ENCODE data around the gene ARID5A.
"Not testable (repeated sequence)": the region's sequence is repeated elsewhere in the genome, so short reads cannot be mapped to it uniquely, and the experiment has no call there.

ARID5A gene

DNA sequence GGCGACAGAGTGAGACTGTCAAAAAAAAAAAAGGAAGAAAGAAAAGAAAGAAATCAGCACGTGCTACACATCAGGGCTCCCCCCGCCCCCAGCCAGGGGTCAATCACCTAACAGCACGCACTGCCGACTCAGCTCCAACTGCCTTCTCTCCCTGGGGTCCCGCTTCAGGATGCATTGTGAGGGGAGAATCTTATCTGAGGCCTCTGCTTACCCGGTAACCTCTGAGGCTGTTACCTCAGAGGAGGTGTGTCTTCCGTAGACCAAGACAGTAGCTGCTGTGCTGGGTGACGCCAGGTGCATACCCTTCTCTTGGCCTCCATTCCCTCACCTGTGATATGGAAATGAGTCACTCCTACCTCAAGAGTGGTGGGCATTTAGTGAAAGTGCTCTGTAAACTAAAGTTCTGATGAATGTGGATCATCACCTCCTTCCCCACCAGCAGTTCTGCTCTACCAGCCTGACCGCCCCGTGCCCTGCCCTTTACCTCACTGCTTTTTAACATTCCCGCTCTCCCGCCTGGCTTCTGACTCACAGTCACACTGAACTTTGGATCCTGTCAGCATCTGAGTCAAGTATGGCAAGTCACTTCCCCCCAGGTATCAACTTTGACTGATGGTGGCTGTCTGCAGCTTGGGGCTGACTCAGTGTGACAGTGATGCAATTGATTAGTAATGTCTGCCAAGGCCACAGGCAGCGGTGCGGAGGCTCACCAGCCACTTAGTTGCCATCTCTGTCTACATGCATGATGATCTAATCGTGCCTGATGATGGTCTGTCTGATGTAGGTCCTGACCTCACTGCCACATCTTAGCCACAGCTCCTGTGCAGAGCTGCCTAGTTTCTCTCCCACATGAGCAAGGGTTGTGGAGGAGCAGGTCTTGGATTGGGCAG lies 20.1 kb downstream of the ARID5A start:
- no peak for DNase-seq (ENCODE audit: low spot score)

DNA sequence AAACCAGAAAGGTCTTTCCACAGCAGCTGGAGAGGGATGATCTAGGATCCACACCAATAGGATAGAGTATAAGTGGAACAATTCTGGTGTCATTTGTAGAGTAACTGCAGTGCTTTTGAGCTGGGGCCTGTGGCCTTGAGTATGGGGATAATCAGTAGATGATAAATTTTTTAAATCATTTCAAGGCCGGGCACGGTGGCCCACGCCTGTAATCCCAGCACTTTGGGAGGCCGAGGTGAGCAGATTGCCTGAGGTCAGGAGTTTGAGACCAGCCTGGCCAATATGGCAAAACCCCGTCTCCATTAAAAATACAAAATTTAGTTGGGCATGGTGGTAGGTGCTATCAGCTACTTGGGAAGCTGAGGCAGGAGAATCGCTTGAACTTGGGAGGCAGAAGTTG lies 20.9 kb downstream of the ARID5A start:
- not testable (repeated sequence) for DNase-seq (ENCODE audit: low spot score)

DNA sequence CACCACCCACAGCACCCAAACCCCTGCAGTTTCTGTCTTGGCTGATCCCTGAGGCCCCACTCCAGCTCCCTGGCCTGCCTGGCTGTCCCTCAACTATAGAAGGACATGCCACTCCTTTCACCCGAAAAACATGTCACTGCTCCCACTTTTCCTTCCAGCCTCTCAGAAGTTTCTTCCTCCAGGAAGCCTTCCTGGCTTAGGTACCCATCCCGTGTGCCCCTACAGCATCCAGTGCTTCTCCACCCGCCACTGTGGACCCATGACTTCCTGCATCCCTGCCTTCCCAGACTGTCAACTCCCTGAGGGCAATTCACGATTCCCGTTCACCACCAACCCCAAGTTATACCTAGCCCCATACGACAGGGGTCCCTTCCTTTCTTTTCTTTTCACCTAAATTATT lies 21.5 kb downstream of the ARID5A start:
- DNase-seq (ENCODE audit: low spot score), result no peak

DNA sequence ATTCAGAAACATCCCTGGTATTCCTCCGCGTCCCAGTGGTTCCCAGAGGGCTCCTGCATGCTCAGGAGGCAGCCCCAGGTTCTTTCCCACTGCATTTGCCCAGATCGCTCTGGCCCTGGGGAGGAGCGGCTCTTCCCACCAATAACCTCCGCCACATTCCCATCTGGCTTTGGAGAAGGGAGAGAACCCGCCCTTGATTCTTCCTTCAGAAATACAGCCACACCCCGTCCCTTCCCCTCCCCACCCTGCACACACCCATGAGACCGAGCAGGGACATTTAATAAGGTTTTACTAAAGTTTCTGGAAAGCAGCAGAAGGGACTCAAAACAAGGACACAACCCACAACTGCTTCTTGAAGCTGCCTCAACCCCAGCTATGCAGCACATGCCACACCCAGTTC lies 21.9 kb downstream of the ARID5A start:
- no peak for DNase-seq (ENCODE audit: low spot score)

DNA sequence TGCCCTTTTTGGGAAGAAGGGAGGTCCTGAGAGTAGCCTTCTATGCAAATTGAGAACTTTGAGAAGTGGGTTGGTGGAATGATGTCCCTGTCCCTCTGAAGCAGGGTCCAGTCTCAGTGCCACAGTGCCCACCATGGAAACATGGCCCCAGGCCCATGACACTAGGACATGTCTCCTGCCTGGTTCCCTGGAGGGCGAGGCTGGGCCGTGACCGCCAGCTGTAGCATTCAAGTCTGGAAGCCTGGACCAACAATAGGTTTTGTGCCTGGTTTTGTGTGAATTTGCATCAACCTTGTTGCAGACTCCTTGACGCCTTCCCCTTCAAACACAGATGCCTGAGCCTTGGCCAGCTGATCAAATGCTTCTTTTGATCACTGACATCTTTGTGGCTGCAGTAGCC lies 27.5 kb downstream of the ARID5A start:
- no peak for DNase-seq (ENCODE audit: low spot score)

DNA sequence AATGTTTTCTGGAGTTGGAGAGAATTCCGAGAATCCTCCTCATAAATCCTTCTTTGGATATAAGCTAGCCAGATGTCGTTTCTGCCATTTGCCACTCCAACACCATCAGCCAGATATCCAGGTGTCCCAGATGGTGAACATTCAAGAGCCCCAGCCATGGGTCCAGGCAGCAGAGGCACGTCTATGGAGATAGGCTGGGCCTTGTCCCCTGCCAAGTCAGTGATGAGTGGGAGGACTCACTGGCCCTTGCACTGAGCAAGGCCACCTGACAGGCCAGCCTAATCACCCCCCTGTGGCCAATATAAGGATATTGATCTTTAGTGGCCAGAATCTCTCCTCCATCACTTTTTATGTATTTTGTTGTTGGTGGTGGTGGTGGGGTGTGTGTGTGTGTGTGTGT lies 28.0 kb downstream of the ARID5A start:
- no peak for DNase-seq (ENCODE audit: low spot score)

DNA sequence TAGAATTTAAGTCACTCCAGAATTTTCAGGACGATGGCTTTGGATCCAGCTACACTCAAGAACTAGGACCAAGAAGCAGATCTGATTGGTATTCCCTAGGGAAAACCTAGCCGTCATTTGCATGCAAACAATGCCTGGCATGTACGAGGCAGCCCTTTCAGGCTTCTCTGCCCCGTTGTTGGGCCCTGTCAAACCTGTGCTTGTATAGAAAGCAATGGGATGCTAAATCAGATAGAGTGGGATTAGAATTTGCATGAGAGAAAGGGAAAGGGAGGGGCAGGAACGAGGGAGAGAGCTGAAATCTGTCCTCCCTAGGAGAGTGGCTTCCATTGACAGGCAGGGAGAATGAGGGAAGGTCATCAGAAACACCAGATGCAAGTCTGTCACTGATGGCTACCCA lies 28.6 kb downstream of the ARID5A start:
- no peak for DNase-seq (ENCODE audit: low spot score)

DNA sequence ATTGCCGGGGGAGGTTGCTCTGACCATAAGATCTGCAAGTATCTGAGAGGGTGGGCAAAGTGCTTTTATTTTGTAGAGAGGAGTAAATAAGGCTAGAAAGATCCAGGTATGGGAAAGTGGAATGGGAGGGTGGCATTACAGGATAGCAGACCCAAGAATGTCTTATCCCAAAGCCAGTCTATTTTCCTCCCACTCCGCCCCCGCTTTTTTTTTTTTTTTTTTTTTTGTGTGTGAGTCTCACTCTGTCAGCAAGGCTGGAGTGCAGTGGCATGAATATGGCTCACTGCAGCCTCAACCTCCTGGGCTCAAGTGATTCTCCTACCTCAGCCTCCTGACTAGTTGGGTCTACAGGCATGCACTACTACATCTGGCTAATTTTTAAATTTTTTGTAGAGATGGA lies 31.5 kb downstream of the ARID5A start:
- DNase-seq (ENCODE audit: low spot score), result no peak

DNA sequence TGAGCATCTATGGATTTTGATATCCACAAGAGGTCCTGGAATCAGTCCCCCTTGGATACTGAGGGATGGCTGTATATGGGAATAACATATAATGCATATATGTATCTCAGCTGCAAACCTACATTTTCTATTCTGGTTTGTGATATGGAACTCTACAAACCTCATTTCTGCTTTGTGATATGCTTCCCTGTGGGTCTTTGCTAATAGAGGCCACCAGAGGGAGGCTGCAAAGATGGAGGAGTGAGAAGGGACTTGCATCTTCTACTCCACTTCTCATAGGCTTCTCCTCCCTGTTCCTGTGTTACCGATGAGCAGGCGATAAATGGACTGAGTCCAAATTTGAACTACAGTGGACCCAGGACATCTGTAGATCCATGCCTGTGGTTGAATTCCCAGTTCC lies 37.8 kb downstream of the ARID5A start:
- peak; percentile 34 for DNase-seq (ENCODE audit: low spot score)

DNA sequence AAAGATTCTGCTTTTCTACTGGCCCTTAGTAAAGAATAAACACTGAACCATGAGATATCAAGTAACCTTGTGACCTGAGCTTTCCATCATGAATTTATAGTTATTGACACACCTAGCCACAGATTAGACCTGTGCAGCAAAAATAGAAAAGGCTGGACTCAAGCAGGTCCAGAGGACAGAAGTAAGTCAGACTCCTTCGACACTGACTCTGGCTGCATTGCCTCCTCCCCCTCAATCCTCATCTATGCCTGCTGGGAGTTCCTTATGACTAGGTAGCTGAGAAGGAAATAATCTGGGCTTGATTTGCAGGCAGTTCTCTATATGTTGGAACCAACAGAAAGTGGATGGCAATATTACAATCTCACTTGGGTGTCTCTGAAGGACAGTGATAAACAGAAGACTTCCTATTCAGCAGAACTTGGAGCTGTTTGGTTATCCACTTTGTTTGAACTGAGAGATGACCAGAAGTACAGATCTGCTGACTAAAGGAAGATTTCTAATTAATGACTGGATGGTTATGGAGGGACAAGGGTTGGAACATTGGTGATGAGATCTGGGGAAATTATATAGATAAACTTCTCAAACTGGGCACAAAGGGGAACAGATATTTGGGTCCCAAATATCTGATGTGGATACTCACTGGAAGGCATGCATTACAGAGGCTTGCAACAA lies 39.4 kb downstream of the ARID5A start:
- DNase-seq (ENCODE audit: low spot score), result no peak

DNA sequence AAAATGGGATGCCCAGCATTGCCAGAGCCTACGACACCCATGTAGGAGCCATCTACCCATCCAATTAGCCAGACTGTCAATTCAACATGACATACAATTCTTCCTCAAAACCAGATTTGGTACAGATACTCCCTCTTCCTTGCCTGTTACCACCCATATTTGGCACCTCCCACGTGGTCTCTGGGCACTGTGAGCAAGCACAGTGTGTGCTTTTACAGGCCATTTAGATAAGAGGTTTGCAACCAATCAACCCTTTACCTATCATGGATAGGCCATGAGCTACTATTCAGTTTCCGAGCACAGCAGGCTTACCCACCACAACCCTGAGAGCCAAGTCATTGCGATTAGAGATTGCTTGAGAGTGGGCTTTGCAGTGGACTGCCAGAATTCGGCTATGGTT lies 40.9 kb downstream of the ARID5A start:
- no peak for DNase-seq (ENCODE audit: low spot score)

DNA sequence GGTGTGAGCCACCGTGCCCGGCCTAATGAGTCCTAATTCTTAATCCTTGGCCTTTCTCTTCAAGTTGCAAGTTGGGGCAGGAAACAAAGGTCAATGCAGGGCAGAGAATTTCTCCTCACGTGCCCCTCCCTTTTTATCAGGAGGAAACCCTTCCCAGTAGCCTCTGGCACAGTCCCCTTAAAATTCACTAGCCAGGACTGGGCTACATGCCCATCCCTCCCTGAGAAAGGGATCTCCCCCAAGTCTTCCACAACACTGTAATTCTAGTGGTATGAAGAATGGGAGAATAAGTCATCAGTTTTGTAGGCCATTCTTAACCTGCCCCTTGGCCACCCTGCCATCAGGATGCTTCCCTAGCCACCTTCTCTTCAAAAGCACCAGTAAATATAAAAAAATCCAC lies 42.2 kb downstream of the ARID5A start:
- DNase-seq (ENCODE audit: low spot score), result no peak

DNA sequence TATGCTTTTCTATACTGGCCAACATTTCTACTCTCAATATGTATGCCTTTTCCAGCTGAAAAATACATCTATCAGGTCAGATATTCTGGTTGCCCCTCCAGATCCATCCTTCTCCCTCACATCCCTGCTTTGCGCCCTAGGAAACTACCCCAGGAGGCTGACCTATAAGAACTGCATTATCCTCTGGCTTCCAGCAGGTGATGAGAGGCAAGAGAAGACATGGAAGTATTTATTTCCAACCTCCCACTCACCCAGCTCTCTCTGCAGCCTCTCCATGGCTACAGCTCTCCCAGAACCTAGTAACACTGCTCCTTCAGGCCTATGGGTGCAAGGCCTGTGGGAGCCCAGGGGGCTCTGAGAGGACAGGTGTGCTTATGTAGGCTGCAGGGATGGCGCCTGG lies 42.9 kb downstream of the ARID5A start:
- DNase-seq (ENCODE audit: low spot score), result no peak

DNA sequence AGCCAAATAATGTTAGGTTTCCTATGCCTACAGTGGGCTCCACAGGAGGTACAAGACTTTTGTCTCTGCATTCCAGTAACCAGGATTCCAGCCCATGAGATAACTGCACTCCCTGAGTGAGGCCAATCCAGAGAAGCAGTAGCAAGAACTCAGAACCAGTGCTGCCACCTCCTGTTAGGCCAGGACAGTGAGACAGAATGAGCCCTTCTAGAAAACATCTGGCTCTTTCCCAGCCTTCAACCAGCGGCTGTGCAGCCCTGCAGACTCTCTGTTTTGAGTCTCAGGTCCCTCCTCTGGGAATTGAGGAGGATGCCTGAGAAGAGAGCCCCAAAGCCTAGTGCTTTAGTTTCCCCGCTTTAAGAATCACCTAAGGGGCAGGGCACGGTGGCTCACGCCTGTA lies 44.2 kb downstream of the ARID5A start:
- DNase-seq (ENCODE audit: low spot score), result no peak

DNA sequence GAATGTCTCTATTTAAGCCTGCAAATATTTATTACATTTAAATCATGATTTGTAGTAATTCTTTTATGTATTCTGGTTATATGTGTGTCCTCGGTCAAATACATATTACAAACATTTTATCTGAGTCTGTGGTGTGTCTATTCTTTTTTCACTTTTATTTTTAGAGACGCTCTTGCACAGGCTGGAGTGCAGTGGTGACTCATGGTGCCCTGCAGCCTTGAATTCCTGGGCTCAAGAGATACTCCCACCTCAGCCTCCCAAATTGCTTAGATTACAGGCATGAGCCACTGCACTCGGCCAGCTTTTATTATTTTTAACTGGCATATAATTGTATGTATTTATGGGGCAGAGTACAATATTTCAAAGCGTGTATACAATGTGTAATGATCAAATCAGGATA lies 47.5 kb downstream of the ARID5A start:
- no peak for DNase-seq (ENCODE audit: low spot score)

DNA sequence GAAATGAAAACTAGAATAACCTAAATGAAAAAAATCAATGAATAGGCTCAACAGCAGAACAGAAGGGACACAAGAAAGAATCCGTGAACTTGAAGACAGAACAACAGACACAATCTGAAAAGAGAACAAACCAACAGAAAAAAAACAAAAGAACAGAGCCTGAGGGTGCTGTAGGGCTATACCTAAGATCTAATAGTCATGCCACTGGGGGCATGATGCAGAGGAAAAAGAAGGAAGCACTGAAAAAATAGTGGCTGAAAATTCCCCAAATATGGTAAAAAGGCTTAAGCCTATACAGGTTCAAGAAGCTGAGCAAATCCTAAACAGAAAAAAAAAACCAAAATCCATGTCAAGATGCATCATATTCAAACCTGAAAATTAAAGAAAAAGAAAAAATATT lies 51.3 kb downstream of the ARID5A start:
- no peak for DNase-seq (ENCODE audit: low spot score)

DNA sequence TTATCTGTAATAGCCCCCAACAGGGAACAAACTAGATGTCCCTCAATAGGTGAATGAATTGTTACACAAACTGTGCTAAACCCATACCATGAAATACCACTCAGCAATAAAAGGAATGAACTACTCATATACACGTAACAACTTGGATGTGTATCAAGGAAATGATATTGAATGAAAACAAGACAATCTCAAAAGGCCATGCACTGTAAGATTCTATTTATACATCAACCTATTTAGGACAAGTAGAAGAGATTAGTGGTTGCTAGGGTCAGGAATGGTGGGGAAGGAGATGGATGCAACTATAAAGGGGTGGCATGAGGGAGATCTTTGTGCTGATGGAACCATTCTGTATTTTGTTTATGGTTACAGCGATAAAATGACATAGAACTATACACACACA lies 54.5 kb downstream of the ARID5A start:
- DNase-seq (ENCODE audit: low spot score), result no peak

DNA sequence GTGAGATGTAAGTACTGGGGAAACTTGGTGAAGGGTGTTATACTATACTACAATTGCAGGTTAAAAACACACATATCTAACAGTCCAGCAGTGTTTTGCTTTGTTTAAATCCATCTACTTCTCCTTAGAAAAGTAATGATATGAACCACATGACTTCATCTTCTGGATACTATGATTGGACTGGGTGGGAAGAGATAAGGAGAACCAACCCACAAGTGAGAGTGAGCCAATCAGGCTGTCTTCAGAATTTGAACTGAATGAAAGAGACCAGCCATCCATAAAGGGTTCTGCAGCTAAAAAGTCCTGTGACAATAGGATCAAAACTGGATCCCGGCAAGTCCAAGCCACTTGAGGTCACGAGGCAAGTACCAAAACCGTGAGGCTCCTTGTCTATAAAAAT lies 54.9 kb downstream of the ARID5A start:
- DNase-seq (ENCODE audit: low spot score), result no peak

DNA sequence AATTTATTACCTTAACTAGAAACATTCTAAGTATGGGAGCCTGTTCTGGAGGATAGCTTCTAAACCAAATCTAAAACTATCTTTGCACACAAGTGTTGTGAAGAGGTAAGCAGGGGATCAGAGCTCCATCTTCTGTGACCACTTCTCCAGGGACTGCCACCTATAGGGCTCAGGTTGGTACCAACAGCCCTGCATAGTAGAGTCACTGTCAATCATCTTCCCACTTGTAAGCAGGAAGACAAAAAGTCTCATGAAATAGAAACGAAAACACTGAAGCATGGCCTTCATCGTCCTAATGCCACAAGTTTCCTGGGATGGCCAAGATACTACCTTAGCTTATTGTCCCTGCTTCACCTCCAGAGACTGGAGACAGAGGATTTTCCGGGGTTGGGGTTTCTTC lies 57.7 kb downstream of the ARID5A start:
- no peak for DNase-seq (ENCODE audit: low spot score)

DNA sequence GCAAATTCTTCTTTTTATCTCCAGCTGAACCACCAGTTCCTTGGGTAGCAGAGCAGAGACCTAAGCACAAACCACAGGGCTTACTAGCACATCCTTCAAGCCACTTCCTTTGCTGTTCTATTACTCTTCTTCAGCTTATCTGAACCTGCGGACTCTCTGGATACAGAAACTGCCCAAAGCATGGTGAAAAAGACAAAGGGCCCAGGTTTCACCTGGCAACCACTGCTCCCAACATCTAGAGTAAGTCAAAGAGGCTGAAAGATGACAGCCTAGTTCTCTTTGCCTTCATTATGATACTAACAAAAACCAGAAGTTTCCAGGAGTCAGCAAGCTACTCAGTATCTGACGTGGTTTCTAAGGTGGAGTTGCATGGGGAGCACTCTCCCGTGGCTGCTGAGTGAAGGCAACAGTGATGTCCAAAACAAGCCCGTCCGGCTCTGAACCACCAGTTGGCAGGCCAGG lies 58.2 kb downstream of the ARID5A start:
- DNase-seq (ENCODE audit: low spot score), result no peak

DNA sequence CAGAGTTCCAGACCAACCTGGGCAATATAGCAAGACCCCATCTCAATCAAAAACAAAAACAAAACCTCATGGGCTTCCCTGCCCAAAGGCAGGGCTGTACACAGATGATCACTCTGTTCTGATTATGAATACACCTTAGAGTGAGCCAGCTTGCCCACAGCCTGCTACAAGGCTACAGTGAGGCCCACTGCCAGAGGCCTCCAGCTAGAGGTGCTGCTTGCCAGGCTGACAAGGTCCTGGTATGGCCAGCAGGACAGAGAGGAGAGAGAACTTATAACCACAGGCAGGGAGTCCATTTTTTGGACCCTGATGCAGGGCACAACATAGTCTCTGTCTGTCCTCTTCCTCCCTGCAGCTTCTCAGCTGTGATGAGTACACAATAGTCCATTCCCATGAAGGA lies 60.0 kb downstream of the ARID5A start:
- DNase-seq (ENCODE audit: low spot score), result no peak

DNA sequence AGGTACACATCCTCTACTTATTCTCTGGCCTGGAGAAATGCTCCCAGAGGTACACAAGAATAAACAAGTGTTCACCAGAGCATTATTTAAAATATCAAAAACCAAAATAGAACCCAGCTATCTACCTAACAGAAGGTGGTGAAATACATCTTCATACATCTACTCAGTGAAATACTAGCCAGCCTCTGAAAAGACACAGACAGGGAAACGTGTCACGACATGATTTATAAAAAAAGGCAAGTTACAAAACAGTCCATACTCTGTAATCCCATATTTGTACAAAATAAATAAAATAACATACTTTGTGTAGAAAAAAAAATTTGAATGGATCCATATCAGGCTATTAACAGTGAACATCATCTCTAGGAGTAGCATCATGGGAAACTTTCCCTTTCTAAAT lies 63.4 kb downstream of the ARID5A start:
- DNase-seq (ENCODE audit: low spot score), result no peak

DNA sequence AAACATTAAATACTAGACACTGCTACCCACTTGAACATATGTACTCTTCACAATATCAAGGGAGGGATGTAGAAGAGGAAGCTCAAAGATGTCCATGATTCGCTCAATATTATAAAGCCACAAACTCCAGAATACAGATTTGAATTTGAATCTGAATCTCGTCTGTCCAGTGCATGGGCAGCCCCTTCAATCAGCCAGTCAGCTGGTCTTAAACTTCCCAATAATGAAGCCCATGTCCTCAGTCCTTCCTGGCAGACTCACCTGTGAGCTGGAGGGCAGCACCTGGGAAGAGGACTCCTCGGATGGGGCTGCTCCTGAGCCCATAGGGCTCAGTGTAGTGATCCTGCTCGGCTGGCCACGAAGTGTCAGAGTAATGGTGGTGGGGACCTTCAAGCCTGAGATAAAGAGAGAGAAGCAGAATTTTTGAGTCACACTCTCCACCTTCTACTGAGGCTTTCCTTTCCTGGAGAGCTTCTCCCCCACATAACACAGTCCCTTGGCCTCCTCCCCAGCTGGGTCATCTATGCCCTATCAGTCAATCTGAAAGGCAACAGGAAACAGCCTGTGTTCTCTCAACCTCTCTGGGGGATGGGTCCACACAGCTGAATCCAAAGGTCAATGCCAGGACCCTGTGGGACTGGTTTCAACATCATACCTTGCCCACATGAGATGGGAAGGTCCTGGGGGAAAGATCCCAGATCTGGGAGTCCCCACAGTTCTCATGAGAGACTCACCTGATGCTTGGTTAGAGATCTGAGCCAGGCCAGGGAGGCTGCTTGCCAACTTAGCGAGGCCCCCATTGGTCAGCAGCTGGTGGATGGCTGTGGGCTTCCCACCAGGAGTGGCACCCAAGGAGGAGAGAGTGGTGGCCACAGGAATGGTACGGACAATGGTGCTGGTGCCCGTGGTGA lies 65.1 kb downstream of the ARID5A start:
- DNase-seq (ENCODE audit: low spot score), result no peak

All from hematopoietic multipotent progenitor cell treated with erythropoietin and hydrocortisone succinate and interleukin-3 and kit ligand, for 17 days (in vitro differentiated cells).